Fibroblast of skin of left quadriceps (primary cell): ENCODE data around the gene SERPINF2.
A peak's percentile ranks its signal among the peaks of the same experiment; 100 is the strongest.
"Not testable (repeated sequence)": the region's sequence is repeated elsewhere in the genome, so short reads cannot be mapped to it uniquely, and the experiment has no call there.

Experiments
- DNase-seq, 2 experiments: peaks; one replicate each; pipeline ENCODE4 v3.0.0-alpha.2; 2013; ENCODE audit warnings: low read depth in 2 of 2

Gene SERPINF2

GRCh38 chr17:1735418-1735817, 7.3 kb upstream of the SERPINF2 start:
- no peak for DNase-seq

GRCh38 chr17:1735834-1736347, 6.8 kb upstream of the SERPINF2 start:
- DNase-seq: no peak

DNA sequence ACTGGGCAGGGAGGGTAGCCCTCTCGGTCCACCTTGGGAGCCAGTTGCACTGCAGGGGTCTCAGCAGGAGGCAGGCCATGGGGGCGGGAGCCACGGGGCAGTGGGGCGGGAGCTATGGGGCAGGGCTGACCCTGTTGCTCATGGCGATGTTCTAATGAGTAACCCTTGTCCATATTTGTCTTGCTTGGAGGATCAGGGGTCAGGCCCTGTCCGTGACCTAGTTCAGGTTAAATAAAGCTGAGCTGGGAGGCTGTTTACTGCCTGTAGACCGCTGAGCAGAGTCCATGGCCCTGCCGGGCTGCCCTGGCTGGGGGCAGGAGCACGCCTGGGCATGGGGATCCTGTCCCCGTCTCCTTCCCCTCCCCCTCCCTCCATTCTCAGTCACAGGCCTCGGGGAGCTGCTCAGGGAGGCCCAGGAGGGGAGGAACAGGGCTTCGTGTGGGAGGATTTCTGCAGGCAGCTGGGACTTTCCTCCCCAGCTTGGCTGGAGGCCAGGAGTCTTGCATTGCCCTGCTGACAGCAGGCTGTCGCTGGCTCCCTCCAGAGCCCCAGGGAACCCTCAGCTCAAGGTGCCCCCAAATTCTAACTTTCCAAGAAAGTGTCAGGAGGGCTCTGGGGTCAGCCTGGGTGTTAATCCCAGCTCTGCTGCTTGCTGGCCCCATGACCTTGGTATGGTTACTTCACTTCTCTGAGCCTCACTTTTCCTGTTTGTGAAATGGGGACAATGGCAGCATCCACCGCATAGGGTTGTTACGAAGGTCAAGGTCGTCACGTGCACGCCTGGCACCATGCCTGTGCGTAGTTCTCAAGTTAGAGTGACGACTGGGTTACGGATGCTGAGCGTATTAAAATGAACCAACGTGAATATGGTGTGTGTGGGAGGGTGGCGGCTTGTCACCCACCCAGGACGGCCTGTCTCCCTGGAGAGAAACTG, 6.1 kb upstream of the SERPINF2 start:
- DNase-seq: peak in 1 of 2 experiments; percentile 26

DNA sequence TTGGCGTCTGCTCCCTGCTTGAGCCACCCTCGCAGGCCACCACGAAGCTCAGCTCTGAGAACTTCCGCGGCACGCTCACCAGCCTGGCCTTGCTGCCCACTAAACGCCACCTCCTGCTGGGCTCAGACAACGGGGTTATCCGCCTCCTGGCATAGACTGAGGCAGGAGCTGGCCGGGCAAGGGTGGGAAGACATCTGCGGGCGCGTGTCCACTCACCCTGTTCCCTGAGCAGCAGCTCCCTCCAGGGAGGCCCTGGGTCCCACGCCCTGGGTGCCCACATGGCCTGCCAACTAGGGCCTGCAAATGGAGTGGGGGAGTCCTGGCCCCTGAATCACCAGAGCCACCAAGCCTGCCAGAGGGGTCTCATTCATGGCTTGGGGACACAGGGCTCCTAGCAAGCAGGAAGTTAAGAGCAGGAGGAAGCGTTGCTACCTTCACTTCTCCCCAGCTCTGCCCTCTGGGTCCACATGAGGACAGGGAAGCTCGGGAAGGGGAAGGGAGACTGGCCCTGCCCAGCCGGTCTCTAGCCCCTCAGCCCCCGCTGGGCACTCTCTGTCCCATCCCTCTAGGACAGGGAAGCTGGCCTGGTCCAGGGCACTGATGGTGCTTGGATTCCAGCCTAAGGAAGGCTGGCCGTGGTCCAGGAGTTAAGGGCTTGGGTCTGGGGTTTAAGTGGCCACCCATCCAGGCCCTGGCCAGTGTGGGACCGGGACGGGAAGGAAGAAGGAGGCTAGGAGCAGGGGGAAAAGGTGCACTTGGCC, 5.0 kb upstream of the SERPINF2 start:
- no peak for DNase-seq

- not testable (repeated sequence) for DNase-seq
Observed at GRCh38 chr17:1741899-1742298, 772 bp upstream of the SERPINF2 start.

- DNase-seq: no peak
Observed at GRCh38 chr17:1743088-1743439, 393 bp downstream of the SERPINF2 start.

GRCh38 chr17:1744551-1745512, 2.2 kb downstream of the SERPINF2 start:
- no peak for DNase-seq

DNA sequence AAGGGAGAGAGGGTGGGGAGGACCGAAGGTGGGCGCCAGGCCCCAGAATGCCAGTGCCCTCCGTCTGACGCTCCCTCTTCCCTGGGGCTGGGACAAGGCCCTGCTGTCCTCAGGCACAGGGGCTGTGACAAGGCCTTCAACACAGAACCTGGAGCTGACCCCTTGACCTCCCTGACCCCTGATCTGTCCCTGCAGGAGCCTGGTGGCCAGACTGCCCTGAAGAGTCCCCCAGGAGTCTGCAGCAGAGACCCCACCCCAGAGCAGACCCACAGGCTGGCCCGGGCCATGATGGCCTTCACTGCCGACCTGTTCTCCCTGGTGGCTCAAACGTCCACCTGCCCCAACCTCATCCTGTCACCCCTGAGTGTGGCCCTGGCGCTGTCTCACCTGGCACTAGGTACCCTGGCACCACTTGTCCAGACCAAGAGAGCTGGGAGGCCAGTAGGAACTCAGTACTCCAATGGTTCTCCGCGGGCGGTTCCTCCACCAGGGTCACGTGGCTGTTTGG, 2.9 kb downstream of the SERPINF2 start:
- no peak for DNase-seq

DNA sequence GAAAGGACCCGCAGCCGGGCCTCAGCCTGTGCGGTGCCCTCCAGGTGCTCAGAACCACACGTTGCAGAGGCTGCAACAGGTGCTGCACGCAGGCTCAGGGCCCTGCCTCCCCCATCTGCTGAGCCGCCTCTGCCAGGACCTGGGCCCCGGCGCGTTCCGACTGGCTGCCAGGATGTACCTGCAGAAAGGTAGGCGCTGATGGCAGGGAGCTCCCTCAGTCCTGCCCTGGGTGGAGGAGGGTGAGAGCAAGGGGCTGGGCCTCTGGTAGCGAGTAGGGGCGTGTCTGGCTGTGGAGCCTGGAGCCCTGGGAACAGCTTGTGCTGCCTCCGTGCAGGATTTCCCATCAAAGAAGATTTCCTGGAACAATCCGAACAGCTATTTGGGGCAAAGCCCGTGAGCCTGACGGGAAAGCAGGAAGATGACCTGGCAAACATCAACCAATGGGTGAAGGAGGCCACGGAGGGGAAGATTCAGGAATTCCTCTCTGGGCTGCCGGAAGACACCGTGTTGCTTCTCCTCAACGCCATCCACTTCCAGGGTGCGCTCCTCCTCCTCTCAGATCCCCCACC, 4.4 kb downstream of the SERPINF2 start:
- DNase-seq: no peak

- DNase-seq: no peak
Observed at GRCh38 chr17:1750628-1751027, 8.0 kb downstream of the SERPINF2 start.

GRCh38 chr17:1752425-1753262, 10.0 kb downstream of the SERPINF2 start:
- no peak for DNase-seq

- DNase-seq: no peak
Observed at GRCh38 chr17:1753767-1754429, 11.2 kb downstream of the SERPINF2 start.

GRCh38 chr17:1754430-1755112, 11.9 kb downstream of the SERPINF2 start:
- DNase-seq: no peak

GRCh38 chr17:1755252-1755826, 12.7 kb downstream of the SERPINF2 start:
- DNase-seq: no peak

- no peak for DNase-seq
Observed at GRCh38 chr17:1755827-1756262, 13.2 kb downstream of the SERPINF2 start.

GRCh38 chr17:1758807-1759206, 16.1 kb downstream of the SERPINF2 start:
- no peak for DNase-seq

- DNase-seq: no peak
Observed at GRCh38 chr17:1759529-1759928, 16.9 kb downstream of the SERPINF2 start.

GRCh38 chr17:1762233-1762900, 19.7 kb downstream of the SERPINF2 start:
- DNase-seq: no peak
